Measurements from ENCODE around the gene SLCO1A2. TPM values are rescaled to one million over a fixed set of nuclear protein-coding genes. Genes with fewer than 3 reads are reported as not detected.

The SLCO1A2 gene
- total RNA-seq, 4 donors from 2014 or later, result 0.22 to 1.0 (median 0.54) TPM; not detected in 1

DNA sequence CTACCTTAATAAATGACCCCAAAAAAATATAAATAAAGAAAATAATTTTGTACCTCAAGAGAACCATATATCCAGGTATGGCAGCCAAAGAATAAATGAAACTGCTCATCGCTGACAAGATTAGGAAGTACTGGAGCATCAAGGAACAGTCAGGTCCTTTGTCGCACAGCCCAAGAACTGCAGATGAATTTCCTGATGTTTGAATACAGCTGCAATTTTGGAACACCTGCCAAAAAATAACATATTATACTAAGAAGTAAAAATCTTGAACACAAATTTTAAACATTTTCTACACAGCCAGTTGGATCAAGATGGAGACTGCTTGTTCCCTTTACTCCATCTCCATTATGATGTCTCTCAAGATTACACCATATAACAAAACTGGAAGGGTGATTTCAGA lies 42.6 kb downstream of the SLCO1A2 start:
- H3K9me3 ChIP-seq, result no peaks in the 10 kb centered on the region
- H3K4me3 ChIP-seq (replicated peaks in 1 of 3), result no peak overlapping the region
- H3K27ac ChIP-seq, result no peak overlapping the region
- TF ChIP-seq POLR2A (IDR thresholded peaks at IDR 0.05) (no peak), CTCF (IDR thresholded peaks at IDR 0.05) (no peak)
- H3K36me3 ChIP-seq, result no peaks in the 10 kb centered on the region
- no peak for DNase-seq
- WGBS, 2 donors, result 90 to 99% methylated on average over 2 of the region's 2 CpGs
- no peaks in the 10 kb centered on the region for H3K4me1 ChIP-seq
- intact Hi-C loops (cut with DNase I), result no loop called here
- no peaks in the 10 kb centered on the region for H3K27me3 ChIP-seq

DNA sequence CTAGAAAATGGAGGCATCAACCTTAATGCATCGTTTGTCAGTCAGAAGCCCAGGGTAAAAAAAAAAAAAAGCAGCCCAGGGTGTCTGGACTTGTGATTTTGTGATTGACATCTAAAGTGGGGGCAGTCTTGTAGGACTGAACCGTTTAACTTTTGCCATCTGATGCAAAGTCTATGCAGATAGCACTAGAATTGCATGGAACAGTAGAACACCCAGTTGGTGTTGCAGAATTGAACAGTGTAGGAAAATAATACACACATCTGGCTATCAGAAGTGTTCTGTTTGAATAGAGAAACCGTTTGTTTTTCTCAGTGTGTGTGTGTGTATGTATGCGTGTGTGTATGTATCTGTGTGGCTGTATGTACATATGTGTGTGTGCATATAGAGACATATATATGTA lies 45.0 kb downstream of the SLCO1A2 start:
- Histone ChIP-seq H3K9me3 (no peaks in the 10 kb centered on the region), H3K27ac (no peak overlapping the region), H3K4me1 (no peaks in the 10 kb centered on the region), H3K27me3 (no peaks in the 10 kb centered on the region), H3K36me3 (no peaks in the 10 kb centered on the region), H3K4me3 (replicated peaks in 1 of 3) (no peak overlapping the region)
- TF ChIP-seq POLR2A (IDR thresholded peaks at IDR 0.05), result no peak
- TF ChIP-seq CTCF (IDR thresholded peaks at IDR 0.05), result no peak
- no peak for DNase-seq
- intact Hi-C loops (cut with DNase I), result no loop called here
- 76 to 80% methylated on average over 4 of the region's 4 CpGs for WGBS, 2 donors

DNA sequence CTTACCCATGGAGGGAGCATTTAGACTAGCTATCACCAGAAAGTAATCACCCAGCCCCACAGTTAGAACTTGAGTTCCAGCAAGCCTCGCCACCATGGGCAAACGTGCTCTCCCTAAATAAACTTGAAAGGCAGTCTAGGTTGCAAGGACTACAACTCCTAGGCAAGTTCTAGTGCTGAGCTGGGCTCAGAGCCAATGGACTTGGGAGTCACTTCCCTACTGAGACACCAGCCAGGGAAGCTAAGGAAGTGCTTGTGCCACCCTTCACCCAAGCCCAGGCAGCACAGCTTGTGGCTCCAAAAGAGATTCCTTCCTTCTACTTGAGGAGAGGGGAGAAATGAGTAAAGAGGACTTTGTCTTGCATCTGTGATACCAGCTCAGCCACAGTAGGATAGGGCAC lies 57.9 kb downstream of the SLCO1A2 start:
- Histone ChIP-seq H3K27me3 (no peaks in the 10 kb centered on the region), H3K27ac (no peak overlapping the region), H3K9me3 (no peaks in the 10 kb centered on the region), H3K36me3 (no peaks in the 10 kb centered on the region), H3K4me1 (no peaks in the 10 kb centered on the region), H3K4me3 (replicated peaks in 1 of 3) (no peak overlapping the region)
- peak; percentile 3 to 54 for DNase-seq
- TF ChIP-seq CTCF (IDR thresholded peaks at IDR 0.05) (no peak), POLR2A (IDR thresholded peaks at IDR 0.05) (no peak)
- intact Hi-C loops (cut with DNase I), result no loop called here
- 16 to 43% methylated on average over 2 of the region's 2 CpGs for WGBS, 2 donors

- Histone ChIP-seq H3K27ac (no peak overlapping the region), H3K27me3 (no peaks in the 10 kb centered on the region), H3K4me3 (replicated peaks in 1 of 3) (no peak overlapping the region), H3K9me3 (no peaks in the 10 kb centered on the region), H3K4me1 (no peaks in the 10 kb centered on the region), H3K36me3 (no peaks in the 10 kb centered on the region)
- no peak for DNase-seq
- TF ChIP-seq POLR2A (IDR thresholded peaks at IDR 0.05) (no peak), CTCF (IDR thresholded peaks at IDR 0.05) (no peak)
- 48 to 59% methylated on average over 4 of the region's 4 CpGs for WGBS, 2 donors
- intact Hi-C loops (cut with DNase I), result no loop called here
These were observed 68.8 kb downstream of the SLCO1A2 start for GRCh38 chr12:21265932-21266331.

DNA sequence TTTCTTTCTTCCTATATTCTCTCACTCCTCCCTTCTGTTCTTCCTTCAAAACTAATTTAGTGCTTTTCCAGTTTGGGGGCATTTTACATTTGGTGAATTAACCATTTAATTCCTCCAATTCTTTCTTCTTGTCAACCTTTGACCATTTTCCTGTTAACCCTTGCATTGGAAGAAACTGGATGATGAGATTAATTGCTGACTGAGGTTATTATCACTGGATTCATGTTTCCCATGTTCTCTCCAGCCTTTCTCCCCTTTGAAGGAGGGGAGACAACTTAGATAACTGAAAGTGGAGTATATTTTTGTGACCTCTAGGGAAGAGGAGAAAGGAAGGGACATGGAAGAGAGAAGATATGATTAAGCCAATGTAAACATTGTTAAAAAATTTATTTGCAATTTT lies 70.5 kb downstream of the SLCO1A2 start:
- H3K27me3 ChIP-seq, result no peaks in the 10 kb centered on the region
- H3K4me3 ChIP-seq (replicated peaks in 1 of 3), result no peak overlapping the region
- intact Hi-C loops (cut with DNase I), result no loop called here
- H3K36me3 ChIP-seq, result no peaks in the 10 kb centered on the region
- H3K4me1 ChIP-seq, result no peaks in the 10 kb centered on the region
- H3K27ac ChIP-seq, result no peak overlapping the region
- no peak for DNase-seq
- no peaks in the 10 kb centered on the region for H3K9me3 ChIP-seq
- TF ChIP-seq POLR2A (IDR thresholded peaks at IDR 0.05) (no peak), CTCF (IDR thresholded peaks at IDR 0.05) (no peak)

Data from thyroid gland (tissue), 4 donors.